A549 (cell line): ENCODE measurements around the gene LRIG1. TPM values are rescaled to one million over a fixed set of nuclear protein-coding genes. Genes with fewer than 3 reads are reported as not detected.

Experiments
- ATAC-seq, 2 experiments: fragments of 200-7000 bp in 1 of 2; fragments of >200 bp in 1 of 2; cut with Nextera tagmentation in 1 of 2; cut with Tn5 transposase in 1 of 2; 3 replicates each; pipeline versions ENCODE4 v1.8.0 to v1.9.1; 2018 to 2020; ENCODE audit warnings: mild to moderate bottlenecking in 1 of 2, moderate library complexity in 1 of 2
- CTCF ChIA-PET: fragments of 300-600 bp; sonication (Branson Sonifier 250); formaldehyde crosslinking; extraction: SDS; loops from one replicate; lab custom pipeline; 2021; ENCODE audit warnings: antibody characterized with exemption, inconsistent platforms; lab: Yijun Ruan, JAX
- POLR2A ChIA-PET: fragments of 350-600 bp; formaldehyde crosslinking; extraction: SDS; loops from one replicate; lab custom pipeline; 2021; ENCODE audit warnings: antibody characterized with exemption, inconsistent platforms; lab: Yijun Ruan, JAX
- DNase-seq, 2 experiments: peaks; one replicate each; pipeline versions ENCODE4 v3.0.0 to v3.0.0-alpha.2; 2011 to 2016; ENCODE audit warnings: low read depth in 1 of 2, low spot score in 1 of 2
- FAIRE-seq: peaks from 2 replicates; lab custom pipeline; 2011; peaks lifted over from hg19 to GRCh38; lab: Jason Lieb, UNC
- H3K27ac ChIP-seq, 2 experiments: fragments of >200 bp; sonication (Bioruptor Twin); formaldehyde crosslinking; 3 replicates each; pipeline ENCODE4 v1.5.1; 2016 to 2017
- H3K4me1 ChIP-seq: fragments of >200 bp; sonication (Bioruptor Twin); formaldehyde crosslinking; 3 replicates; pipeline ENCODE4 v1.6.1; 2016
- H3K4me2 ChIP-seq: fragments of >200 bp; sonication (Bioruptor Twin); formaldehyde crosslinking; 3 replicates; pipeline ENCODE4 v1.6.1; 2016
- H3K4me3 ChIP-seq: fragments of >200 bp; sonication (Bioruptor Twin); formaldehyde crosslinking; 3 replicates; pipeline ENCODE4 v1.5.1; 2016
- H3K9me3 ChIP-seq: fragments of >200 bp; sonication (Bioruptor Twin); formaldehyde crosslinking; 3 replicates; pipeline ENCODE4 v1.6.1; 2016
- BHLHE40 ChIP-seq: IDR thresholded peaks from 2 replicates; pipeline ENCODE4 v1.6.1; 2012; ENCODE audit warnings: low read depth, low read length, inconsistent platforms
- ELK1 ChIP-seq: fragments of 150-350 bp; IDR thresholded peaks from 2 replicates; pipeline ENCODE4 v1.6.1; 2014; ENCODE audit warnings: low read depth, mild to moderate bottlenecking, low read length
- EP300 ChIP-seq, 2 experiments: fragments of >200 bp; sonication (Bioruptor Twin); formaldehyde crosslinking; IDR thresholded peaks; 2 replicates in 1 of 2; 3 replicates in 1 of 2; pipeline ENCODE4 v1.6.1; 2016 to 2017
- HOXB13 ChIP-seq: fragments of 250-450 bp; sonication (Bioruptor Pico); IDR thresholded peaks from 2 replicates; pipeline ENCODE4 v1.5.0; 2020; ENCODE audit warnings: low read depth, mild to moderate bottlenecking, moderate library complexity
- JUNB ChIP-seq: fragments of >200 bp; sonication (Bioruptor Twin); formaldehyde crosslinking; IDR thresholded peaks from 2 replicates; pipeline ENCODE4 v1.6.1; 2016
- KDM5A ChIP-seq: fragments of 200-600 bp; sonication (generic); IDR thresholded peaks from 2 replicates; pipeline ENCODE4 v1.6.1; 2016; ENCODE audit warnings: antibody characterized with exemption, mild to moderate bottlenecking
- MAZ ChIP-seq: fragments of 150-350 bp; IDR thresholded peaks from 2 replicates; pipeline ENCODE4 v1.6.1; 2014; ENCODE audit warnings: antibody characterized with exemption, low read depth, low read length, borderline replicate concordance
- PHF8 ChIP-seq: fragments of 200-600 bp; sonication (generic); IDR thresholded peaks from 2 replicates; pipeline ENCODE4 v1.6.1; 2016; ENCODE audit warnings: low read depth, mild to moderate bottlenecking, antibody characterized with exemption, moderate library complexity, borderline replicate concordance
- POLR2A ChIP-seq: IDR thresholded peaks from 2 replicates; pipeline ENCODE4 v1.6.1; 2012; ENCODE audit warnings: mild to moderate bottlenecking, low read length
- POLR2AphosphoS2 ChIP-seq: conservative IDR thresholded peaks from 2 replicates; pipeline ENCODE4 v1.6.1; 2012; ENCODE audit warnings: low read length, improper control_type of control experiment, inconsistent platforms
- RAD21 ChIP-seq, 2 experiments: fragments of >200 bp in 1 of 2; sonication (Bioruptor Twin) in 1 of 2; formaldehyde crosslinking in 1 of 2; IDR thresholded peaks in 1 of 2; conservative IDR thresholded peaks in 1 of 2; 2 replicates in 1 of 2; 3 replicates in 1 of 2; pipeline ENCODE4 v1.6.1; 2012 to 2018; ENCODE audit warnings: inconsistent platforms in 1 of 2
- SMC3 ChIP-seq: fragments of >200 bp; sonication (Bioruptor Twin); formaldehyde crosslinking; IDR thresholded peaks from 3 replicates; pipeline ENCODE4 v1.6.1; 2018; ENCODE audit warnings: inconsistent platforms
- SREBF2 ChIP-seq: fragments of 450-650 bp; IDR thresholded peaks from 2 replicates; pipeline ENCODE4 v1.6.1; 2014; ENCODE audit warnings: mild to moderate bottlenecking, moderate library complexity
- ZFP36 ChIP-seq: fragments of 450-650 bp; IDR thresholded peaks from 2 replicates; pipeline ENCODE4 v1.6.1; 2014; ENCODE audit warnings: borderline replicate concordance; ENCODE audit not compliant: partially characterized antibody
- WGBS: methylation state at CpG from one replicate; pipeline ENCODE4 v1.1.6; 2017; ENCODE audit errors: missing lambda C conversion rate; 5-methylcytosine and 5-hydroxymethylcytosine counted together
- polyA plus RNA-seq, 4 experiments: library from polyadenylated mRNA; depleted of rRNA in 3 of 4; stranded (reverse); fragments of >200 nt; fragmentation: RNase III in 1 of 4; extraction: RNeasy Plus Mini Kit Qiagen cat#74134 plus additional on column Dnase treatment in 1 of 4; gene quantifications; 2 replicates in 3 of 4; 3 replicates in 1 of 4; pipeline ENCODE4 v1.2.3, GENCODE V29; 2011 to 2017
- TF ChIP-seq, protein P1 (sequence below): fragments of 200-600 bp; sonication (generic); IDR thresholded peaks from 2 replicates; pipeline ENCODE4 v1.6.1; 2016; ENCODE audit warnings: antibody characterized with exemption, mild to moderate bottlenecking, moderate library complexity
- TF ChIP-seq, protein P2 (sequence below): IDR thresholded peaks from 2 replicates; pipeline ENCODE4 v1.6.1; 2012; ENCODE audit warnings: low read depth, borderline replicate concordance
- TF ChIP-seq, protein P3 (sequence below): fragments of >200 bp; sonication (Bioruptor Twin); formaldehyde crosslinking; IDR thresholded peaks from 3 replicates; pipeline ENCODE4 v1.6.1; 2016

LRIG1 gene
- polyA plus RNA-seq, 2 of the 4 experiments (the other 2 are of a cell fraction): 1.8 to 6.2 TPM

- TF ChIP-seq, protein P1, sequence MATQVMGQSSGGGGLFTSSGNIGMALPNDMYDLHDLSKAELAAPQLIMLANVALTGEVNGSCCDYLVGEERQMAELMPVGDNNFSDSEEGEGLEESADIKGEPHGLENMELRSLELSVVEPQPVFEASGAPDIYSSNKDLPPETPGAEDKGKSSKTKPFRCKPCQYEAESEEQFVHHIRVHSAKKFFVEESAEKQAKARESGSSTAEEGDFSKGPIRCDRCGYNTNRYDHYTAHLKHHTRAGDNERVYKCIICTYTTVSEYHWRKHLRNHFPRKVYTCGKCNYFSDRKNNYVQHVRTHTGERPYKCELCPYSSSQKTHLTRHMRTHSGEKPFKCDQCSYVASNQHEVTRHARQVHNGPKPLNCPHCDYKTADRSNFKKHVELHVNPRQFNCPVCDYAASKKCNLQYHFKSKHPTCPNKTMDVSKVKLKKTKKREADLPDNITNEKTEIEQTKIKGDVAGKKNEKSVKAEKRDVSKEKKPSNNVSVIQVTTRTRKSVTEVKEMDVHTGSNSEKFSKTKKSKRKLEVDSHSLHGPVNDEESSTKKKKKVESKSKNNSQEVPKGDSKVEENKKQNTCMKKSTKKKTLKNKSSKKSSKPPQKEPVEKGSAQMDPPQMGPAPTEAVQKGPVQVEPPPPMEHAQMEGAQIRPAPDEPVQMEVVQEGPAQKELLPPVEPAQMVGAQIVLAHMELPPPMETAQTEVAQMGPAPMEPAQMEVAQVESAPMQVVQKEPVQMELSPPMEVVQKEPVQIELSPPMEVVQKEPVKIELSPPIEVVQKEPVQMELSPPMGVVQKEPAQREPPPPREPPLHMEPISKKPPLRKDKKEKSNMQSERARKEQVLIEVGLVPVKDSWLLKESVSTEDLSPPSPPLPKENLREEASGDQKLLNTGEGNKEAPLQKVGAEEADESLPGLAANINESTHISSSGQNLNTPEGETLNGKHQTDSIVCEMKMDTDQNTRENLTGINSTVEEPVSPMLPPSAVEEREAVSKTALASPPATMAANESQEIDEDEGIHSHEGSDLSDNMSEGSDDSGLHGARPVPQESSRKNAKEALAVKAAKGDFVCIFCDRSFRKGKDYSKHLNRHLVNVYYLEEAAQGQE: no peak
- TF ChIP-seq POLR2AphosphoS2: no peak
- TF ChIP-seq ZFP36: no peak
These were observed 81.8 kb downstream of the LRIG1 start (continued) for GRCh38 chr3:66419036-66419435.

GRCh38 chr3:66418475-66418931, 82.3 kb downstream of the LRIG1 start:
- 0 out of 3 replicates have a peak, but pooled peaks cover 2% of the 10 kb centered on the region for H3K9me3 ChIP-seq
- H3K4me1 ChIP-seq: 0 out of 3 replicates have a peak, but pooled peaks cover 3% of the 10 kb centered on the region
- H3K4me2 ChIP-seq: no peak overlapping the region
- no peak overlapping the region for H3K27ac ChIP-seq
- ATAC-seq (no peak), FAIRE-seq (no peak), DNase-seq (no peak)
- WGBS: 78% methylated on average over 12 of the region's 12 CpGs
- no peak for TF ChIP-seq RAD21 (conservative IDR thresholded peaks at IDR 0.05 in 1 of 2, IDR thresholded peaks at IDR 0.05 in 1 of 2)
- TF ChIP-seq, protein P2, sequence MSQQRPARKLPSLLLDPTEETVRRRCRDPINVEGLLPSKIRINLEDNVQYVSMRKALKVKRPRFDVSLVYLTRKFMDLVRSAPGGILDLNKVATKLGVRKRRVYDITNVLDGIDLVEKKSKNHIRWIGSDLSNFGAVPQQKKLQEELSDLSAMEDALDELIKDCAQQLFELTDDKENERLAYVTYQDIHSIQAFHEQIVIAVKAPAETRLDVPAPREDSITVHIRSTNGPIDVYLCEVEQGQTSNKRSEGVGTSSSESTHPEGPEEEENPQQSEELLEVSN: no peak
- no peak for TF ChIP-seq POLR2AphosphoS2
- no peak for TF ChIP-seq KDM5A
- no peak for TF ChIP-seq ELK1
- TF ChIP-seq SMC3: no peak
- TF ChIP-seq BHLHE40: no peak
- TF ChIP-seq PHF8: no peak
- TF ChIP-seq POLR2A: no peak
- no peak for TF ChIP-seq MAZ
- TF ChIP-seq JUNB: no peak
- TF ChIP-seq, protein P3, sequence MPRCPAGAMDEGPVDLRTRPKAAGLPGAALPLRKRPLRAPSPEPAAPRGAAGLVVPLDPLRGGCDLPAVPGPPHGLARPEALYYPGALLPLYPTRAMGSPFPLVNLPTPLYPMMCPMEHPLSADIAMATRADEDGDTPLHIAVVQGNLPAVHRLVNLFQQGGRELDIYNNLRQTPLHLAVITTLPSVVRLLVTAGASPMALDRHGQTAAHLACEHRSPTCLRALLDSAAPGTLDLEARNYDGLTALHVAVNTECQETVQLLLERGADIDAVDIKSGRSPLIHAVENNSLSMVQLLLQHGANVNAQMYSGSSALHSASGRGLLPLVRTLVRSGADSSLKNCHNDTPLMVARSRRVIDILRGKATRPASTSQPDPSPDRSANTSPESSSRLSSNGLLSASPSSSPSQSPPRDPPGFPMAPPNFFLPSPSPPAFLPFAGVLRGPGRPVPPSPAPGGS: no peak
- no peak for TF ChIP-seq SREBF2
- no peak for TF ChIP-seq HOXB13 (CRISPR knock-in tag)
- no peak for TF ChIP-seq EP300 (IDR thresholded peaks at IDR 0.05)
- no peak overlapping the region for H3K4me3 ChIP-seq
- CTCF ChIA-PET: interaction anchor here (1.2 to 2.6 kb wide), 2 partner anchors 10 to 11 kb away, joined by 5 to 15 read pairs; no protein-coding TSS in a partner anchor
- POLR2A ChIA-PET: no interaction called here
